Measurements from ENCODE around the gene ARHGAP19.

The ARHGAP19 gene

DNA sequence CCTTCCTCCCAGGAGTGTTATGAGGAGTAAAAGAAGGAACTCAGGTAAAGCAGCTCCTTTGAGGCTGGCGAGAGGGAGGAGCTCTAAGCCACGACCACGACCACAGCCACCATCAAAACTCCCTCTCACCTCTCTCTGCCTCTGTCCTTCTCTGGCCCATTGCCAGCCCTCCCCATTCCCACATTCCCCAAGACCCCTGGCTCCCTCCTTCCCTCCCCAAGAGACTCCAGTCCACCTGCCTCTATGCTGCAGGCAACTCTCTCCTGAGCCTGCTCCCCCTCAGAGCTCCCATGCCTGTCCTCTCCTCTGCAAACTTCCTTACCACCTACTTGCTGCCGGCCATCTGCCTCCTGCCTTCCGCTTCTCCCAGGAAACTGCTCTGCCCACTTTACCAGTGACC lies 116.2 kb downstream of the ARHGAP19 start:
- no peak for DNase-seq (ENCODE audit: insufficient read length, low spot score)
- TF ChIP-seq, protein P1, sequence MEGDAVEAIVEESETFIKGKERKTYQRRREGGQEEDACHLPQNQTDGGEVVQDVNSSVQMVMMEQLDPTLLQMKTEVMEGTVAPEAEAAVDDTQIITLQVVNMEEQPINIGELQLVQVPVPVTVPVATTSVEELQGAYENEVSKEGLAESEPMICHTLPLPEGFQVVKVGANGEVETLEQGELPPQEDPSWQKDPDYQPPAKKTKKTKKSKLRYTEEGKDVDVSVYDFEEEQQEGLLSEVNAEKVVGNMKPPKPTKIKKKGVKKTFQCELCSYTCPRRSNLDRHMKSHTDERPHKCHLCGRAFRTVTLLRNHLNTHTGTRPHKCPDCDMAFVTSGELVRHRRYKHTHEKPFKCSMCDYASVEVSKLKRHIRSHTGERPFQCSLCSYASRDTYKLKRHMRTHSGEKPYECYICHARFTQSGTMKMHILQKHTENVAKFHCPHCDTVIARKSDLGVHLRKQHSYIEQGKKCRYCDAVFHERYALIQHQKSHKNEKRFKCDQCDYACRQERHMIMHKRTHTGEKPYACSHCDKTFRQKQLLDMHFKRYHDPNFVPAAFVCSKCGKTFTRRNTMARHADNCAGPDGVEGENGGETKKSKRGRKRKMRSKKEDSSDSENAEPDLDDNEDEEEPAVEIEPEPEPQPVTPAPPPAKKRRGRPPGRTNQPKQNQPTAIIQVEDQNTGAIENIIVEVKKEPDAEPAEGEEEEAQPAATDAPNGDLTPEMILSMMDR (IDR thresholded peaks at IDR 0.05; ENCODE audit: insufficient read depth, missing control alignments): no peak
- FAIRE-seq: no peak

DNA sequence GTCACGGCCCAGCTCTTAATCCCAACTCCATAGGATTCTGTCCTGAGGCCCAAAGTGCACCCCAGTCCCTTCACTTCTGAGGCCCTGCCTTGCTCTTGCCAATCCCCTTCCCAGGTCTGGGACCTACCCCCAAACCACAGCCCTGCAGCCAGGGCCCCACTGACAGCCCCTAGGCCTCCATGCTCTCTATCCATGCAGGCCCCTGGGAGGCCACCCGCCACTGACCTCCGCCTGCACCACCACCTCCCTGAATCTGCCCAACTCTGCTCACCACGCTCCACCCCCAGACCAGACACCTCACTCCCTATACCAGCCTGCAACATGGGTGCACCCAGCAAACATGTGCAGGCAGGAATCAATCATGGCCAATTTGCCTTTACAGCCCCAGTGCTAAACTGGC lies 116.9 kb downstream of the ARHGAP19 start:
- DNase-seq (ENCODE audit: insufficient read length, low spot score): no peak
- no peak for FAIRE-seq
- TF ChIP-seq, protein P1 (IDR thresholded peaks at IDR 0.05; ENCODE audit: insufficient read depth, missing control alignments): no peak

DNA sequence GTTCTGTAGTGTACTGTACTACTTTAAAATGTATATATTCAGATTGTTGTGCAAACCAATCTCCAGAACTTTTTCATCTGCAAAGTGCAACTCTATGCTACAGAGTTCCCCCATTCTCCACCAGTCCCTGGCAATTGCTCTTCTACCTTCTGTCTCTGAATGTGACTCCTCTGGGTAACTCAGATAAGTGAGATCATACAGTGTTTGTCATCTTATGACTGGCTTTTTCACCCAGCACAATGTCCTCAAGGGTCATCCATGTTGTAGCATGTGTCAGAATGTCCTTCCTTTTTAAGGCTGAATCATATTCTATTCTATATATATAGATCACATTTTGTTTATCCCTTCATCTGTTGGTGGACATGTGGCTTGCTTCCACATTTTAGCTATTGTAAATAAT lies 117.5 kb downstream of the ARHGAP19 start:
- DNase-seq (ENCODE audit: insufficient read length, low spot score): no peak
- TF ChIP-seq, protein P1 (IDR thresholded peaks at IDR 0.05; ENCODE audit: insufficient read depth, missing control alignments): no peak
- no peak for FAIRE-seq

DNA sequence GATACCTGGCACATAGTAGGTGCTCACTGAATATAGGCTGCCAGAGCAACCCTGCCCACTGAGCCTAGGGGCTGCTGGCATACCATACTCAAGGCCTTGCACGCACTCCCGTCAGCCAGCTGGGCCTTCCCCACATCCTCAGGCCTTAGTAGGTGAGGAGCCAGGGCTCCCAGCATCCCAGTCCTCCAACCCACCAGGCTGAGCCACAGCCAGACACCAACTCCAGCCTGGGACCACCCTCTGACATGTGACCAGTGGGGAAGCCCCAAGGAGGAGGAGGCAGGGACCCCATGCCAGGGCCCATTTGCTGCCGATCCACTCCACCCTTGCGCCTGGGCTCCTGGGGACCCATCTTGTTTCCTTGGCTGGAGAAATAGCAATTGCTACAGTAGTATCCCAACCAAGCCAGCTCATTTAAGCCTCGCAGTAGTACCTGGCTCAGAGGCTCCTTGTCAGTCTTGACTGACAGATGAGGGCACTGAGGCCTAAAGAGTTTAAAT lies 118.1 kb downstream of the ARHGAP19 start:
- no peak for FAIRE-seq
- DNase-seq (ENCODE audit: insufficient read length, low spot score): no peak
- TF ChIP-seq, protein P1 (IDR thresholded peaks at IDR 0.05; ENCODE audit: insufficient read depth, missing control alignments): no peak

DNA sequence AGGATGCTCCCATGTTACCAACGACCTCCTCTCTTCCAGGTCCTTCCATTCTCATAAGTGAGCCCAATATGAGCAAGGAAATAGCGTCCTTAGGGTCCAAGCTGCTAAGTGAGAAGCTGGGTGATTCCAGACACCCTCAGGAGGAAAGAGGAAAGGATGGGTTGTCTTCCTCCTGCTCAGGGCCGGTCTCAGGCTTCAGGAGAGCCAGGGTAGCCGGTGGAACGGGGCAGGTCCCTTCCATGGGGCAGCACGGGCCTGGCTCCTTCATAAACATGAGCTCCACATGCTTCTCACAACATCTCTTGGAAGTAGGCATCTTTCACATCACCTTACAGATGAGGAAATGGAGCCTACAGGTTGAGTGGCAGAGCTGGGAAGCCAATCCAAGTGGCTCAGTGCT lies 119.4 kb downstream of the ARHGAP19 start:
- FAIRE-seq (no peak), DNase-seq (ENCODE audit: insufficient read length, low spot score) (no peak)
- TF ChIP-seq, protein P1 (IDR thresholded peaks at IDR 0.05; ENCODE audit: insufficient read depth, missing control alignments): no peak
